Parathyroid adenoma (tissue), 2 donors: ENCODE data around the gene SPOCK2.

Experiments used
- H2AFZ ChIP-seq: fragments of 300-600 bp; sonication (generic); one replicate; pipeline ENCODE4 v1.7.0; 2017; ENCODE audit warnings: antibody characterized with exemption, mild to moderate bottlenecking
- H3K27ac ChIP-seq: fragments of 300-600 bp; sonication (generic); one replicate; pipeline ENCODE4 v1.7.0; 2017
- H3K27me3 ChIP-seq: fragments of 300-600 bp; sonication (generic); one replicate; pipeline ENCODE4 v1.7.0; 2017; ENCODE audit warnings: low read length; ENCODE audit not compliant: control insufficient read depth, insufficient read depth
- H3K36me3 ChIP-seq: fragments of 300-600 bp; sonication (generic); one replicate; pipeline ENCODE4 v1.7.0; 2017; ENCODE audit warnings: low read length; ENCODE audit not compliant: control insufficient read depth, insufficient read depth
- H3K4me1 ChIP-seq: fragments of 300-600 bp; sonication (generic); one replicate; pipeline ENCODE4 v1.7.0; 2017; ENCODE audit warnings: control low read depth
- H3K4me2 ChIP-seq: fragments of 300-600 bp; sonication (generic); one replicate; pipeline ENCODE4 v1.7.0; 2017; ENCODE audit warnings: low read length
- H3K4me3 ChIP-seq: fragments of 300-600 bp; sonication (generic); one replicate; pipeline ENCODE4 v1.7.0; 2017; ENCODE audit warnings: low read depth, low read length
- H3K79me2 ChIP-seq: fragments of 300-600 bp; sonication (generic); one replicate; pipeline ENCODE4 v1.7.0; 2017; ENCODE audit warnings: control low read depth
- H3K9ac ChIP-seq: fragments of 300-600 bp; sonication (generic); one replicate; pipeline ENCODE4 v1.7.0; 2017; ENCODE audit warnings: mild to moderate bottlenecking
- H3K9me3 ChIP-seq: fragments of 300-600 bp; sonication (generic); one replicate; pipeline ENCODE4 v1.7.0; 2017; ENCODE audit warnings: low read length; ENCODE audit not compliant: control insufficient read depth
- TF ChIP-seq, protein P1 (sequence below): fragments of 300-600 bp; sonication (generic); IDR thresholded peaks from one replicate; pipeline ENCODE4 v1.7.0; 2017; ENCODE audit warnings: antibody characterized with exemption, mild to moderate bottlenecking
- donor health status: primary hyperparathyroidism.

The SPOCK2 gene

GRCh38 chr10:72056932-72057751, 31.2 kb downstream of the SPOCK2 start:
- no peak overlapping the region for H3K27ac ChIP-seq
- no peak overlapping the region for H2AFZ ChIP-seq
- H3K4me2 ChIP-seq = no peak overlapping the region
- H3K4me1 ChIP-seq = no peaks in the 10 kb centered on the region
- no peaks in the 10 kb centered on the region for H3K79me2 ChIP-seq
- TF ChIP-seq, protein P1, sequence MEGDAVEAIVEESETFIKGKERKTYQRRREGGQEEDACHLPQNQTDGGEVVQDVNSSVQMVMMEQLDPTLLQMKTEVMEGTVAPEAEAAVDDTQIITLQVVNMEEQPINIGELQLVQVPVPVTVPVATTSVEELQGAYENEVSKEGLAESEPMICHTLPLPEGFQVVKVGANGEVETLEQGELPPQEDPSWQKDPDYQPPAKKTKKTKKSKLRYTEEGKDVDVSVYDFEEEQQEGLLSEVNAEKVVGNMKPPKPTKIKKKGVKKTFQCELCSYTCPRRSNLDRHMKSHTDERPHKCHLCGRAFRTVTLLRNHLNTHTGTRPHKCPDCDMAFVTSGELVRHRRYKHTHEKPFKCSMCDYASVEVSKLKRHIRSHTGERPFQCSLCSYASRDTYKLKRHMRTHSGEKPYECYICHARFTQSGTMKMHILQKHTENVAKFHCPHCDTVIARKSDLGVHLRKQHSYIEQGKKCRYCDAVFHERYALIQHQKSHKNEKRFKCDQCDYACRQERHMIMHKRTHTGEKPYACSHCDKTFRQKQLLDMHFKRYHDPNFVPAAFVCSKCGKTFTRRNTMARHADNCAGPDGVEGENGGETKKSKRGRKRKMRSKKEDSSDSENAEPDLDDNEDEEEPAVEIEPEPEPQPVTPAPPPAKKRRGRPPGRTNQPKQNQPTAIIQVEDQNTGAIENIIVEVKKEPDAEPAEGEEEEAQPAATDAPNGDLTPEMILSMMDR = no peak
- H3K36me3 ChIP-seq = no peaks in the 10 kb centered on the region
- H3K4me3 ChIP-seq = no peak overlapping the region
- H3K9ac ChIP-seq = no peak overlapping the region
- H3K9me3 ChIP-seq = no peaks in the 10 kb centered on the region
- H3K27me3 ChIP-seq = no peaks in the 10 kb centered on the region

- Histone ChIP-seq H3K27me3 (no peaks in the 10 kb centered on the region), H3K36me3 (no peaks in the 10 kb centered on the region), H3K9me3 (no peaks in the 10 kb centered on the region), H3K4me1 (no peaks in the 10 kb centered on the region), H2AFZ (no peak overlapping the region), H3K9ac (no peak overlapping the region), H3K79me2 (no peaks in the 10 kb centered on the region), H3K27ac (no peak overlapping the region), H3K4me3 (no peak overlapping the region), H3K4me2 (no peak overlapping the region)
- TF ChIP-seq, protein P1 = no peak
Measured at GRCh38 chr10:72056113-72056512, 32.2 kb downstream of the SPOCK2 start.

- Histone ChIP-seq H3K4me1 (no peaks in the 10 kb centered on the region), H2AFZ (no peak overlapping the region), H3K9me3 (no peaks in the 10 kb centered on the region), H3K27me3 (no peaks in the 10 kb centered on the region), H3K79me2 (no peaks in the 10 kb centered on the region), H3K36me3 (no peaks in the 10 kb centered on the region), H3K4me2 (no peak overlapping the region), H3K27ac (no peak overlapping the region), H3K9ac (no peak overlapping the region), H3K4me3 (no peak overlapping the region)
- TF ChIP-seq, protein P1 = no peak
Measured at GRCh38 chr10:72053690-72054089, 34.7 kb downstream of the SPOCK2 start.

DNA sequence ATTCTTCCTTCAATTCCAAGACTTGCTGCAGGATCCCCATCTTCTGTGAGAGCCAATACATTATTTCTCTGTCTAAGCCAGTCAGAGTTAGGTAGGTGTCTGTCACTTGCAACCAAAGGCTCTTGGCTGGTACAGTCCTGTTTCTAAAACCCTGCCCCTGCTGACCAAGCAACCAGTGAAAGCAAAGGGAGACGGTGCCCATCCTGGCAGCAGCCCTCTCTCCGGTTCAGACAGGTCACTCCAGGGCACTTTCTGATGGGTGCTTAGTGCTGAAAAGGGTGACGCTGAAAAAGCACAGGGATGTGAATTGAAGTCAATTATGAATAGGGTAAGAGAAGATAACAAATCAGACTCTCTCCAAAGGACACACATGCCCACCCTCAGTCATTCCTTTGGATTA, 37.5 kb downstream of the SPOCK2 start:
- Histone ChIP-seq H3K27me3 (no peaks in the 10 kb centered on the region), H3K9me3 (no peaks in the 10 kb centered on the region), H3K79me2 (no peaks in the 10 kb centered on the region), H3K9ac (no peak overlapping the region), H3K4me2 (no peak overlapping the region), H3K4me3 (no peak overlapping the region), H2AFZ (no peak overlapping the region), H3K27ac (no peak overlapping the region), H3K4me1 (no peaks in the 10 kb centered on the region), H3K36me3 (no peaks in the 10 kb centered on the region)
- TF ChIP-seq, protein P1 = no peak
